ENCODE results near the gene ABAT.
A peak's percentile ranks its signal among the peaks of the same experiment; 100 is the strongest.
"Not testable (repeated sequence)": the region's sequence is repeated elsewhere in the genome, so short reads cannot be mapped to it uniquely, and the experiment has no call there.

The ABAT gene

DNA sequence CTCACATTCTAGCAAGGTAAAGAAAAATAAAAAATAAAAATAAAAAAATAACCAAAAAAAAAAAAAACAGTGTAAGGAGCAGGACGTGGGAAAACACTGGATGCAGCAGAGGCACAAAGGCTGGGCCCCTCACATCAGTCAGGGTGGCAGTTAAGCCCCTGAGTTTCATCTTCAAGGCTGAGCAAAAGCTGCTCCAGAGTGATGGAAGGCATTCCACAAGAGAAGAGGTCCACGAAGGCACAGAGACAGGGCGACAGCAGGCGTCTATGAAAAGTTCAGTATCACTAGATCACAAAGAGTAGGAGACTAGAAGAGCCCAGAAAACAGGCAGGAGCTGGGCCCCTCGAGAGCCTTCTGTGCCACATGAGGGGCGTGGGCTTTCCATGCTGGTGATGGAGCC, 111.0 kb downstream of the ABAT start:
- no peak for DNase-seq (ENCODE audit: low read depth in 3 of 3)

DNA sequence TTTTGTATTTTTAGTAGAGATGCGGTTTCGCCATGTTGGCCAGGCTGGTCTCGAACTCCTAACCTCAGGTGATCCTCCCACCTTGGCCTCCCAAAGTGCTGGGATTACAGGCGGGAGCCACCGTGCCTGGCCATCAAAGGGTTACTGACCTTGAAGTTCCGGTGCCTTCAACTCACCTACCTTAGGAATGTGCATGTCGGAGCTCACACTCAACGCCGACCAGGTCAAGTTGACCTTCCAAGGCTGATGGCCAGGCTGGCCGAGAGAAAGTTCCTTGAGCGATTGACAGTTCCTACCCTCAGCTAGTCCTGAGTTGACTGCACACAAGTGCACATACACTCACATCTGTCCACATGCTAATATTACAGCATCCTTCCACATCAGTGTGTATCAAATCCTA, 111.9 kb downstream of the ABAT start:
- not testable (repeated sequence) for DNase-seq (ENCODE audit: low read depth in 3 of 3)

DNA sequence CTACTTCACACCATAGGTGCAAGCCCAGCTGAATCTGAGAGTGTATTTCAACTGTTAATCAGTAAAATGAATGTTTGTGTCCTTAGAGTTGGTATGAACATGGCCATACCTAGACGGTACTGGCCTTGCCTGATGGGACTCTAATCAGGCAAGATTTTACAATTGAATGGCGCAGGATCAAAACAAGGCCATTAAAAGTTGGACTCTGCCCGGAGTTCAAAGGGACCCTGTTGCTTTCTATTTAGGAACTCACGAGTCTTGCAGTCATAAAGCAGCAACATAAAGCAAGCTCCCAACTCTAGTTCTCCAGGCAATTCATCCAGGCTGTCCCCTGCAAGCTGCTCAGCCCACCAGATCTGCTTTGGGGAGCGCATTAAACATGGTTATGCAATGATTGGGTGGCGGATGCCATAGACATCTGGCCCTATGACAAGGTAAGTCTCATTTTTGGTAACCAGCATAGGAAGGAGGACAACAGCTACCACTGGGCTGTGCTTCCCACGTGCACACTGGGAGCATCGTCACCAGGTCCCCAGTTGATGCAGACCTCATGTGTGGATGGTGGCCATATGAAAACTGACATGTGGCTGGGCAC, 114.3 kb downstream of the ABAT start:
- no peak for DNase-seq (ENCODE audit: low read depth in 3 of 3)

DNA sequence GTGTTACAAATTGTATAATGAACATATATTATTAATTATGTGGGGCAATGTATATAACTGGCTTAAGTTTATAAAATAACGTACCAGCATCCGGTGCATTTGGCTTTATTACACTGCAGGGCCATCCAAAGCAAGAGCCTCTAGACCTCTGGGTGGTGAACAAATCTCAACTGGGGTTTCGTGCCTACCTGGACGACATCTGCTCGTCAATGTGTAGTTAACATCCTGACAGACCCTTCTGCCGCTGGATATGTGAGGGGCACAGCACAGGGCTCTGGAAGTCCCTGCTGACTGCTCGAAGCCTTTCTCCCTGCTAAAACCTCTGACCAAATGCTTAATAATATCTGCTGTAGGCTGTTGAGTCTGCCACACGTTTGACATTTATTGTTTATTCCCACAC, 120.7 kb downstream of the ABAT start:
- DNase-seq (ENCODE audit: low read depth in 3 of 3) = no peak

DNA sequence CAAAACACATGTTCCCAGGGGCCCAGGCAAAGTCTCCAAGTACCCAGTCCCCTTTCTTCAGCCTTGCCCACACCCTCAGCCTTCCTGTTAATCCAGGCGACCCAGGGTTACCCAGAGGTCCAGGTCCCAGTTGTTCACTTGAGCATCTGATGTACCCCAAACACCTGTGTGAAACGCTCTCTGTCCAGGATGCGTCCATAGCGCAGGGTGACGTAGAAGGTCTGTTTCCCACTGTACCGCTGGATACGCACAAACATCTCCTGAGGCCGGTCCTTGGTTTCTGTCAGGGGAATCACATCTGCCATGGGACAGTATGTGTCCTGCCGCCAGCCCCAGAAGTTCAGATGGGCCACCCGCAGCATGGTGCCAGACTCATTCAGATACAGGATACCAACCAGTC, 121.4 kb downstream of the ABAT start:
- DNase-seq (ENCODE audit: low read depth in 3 of 3) = no peak

DNA sequence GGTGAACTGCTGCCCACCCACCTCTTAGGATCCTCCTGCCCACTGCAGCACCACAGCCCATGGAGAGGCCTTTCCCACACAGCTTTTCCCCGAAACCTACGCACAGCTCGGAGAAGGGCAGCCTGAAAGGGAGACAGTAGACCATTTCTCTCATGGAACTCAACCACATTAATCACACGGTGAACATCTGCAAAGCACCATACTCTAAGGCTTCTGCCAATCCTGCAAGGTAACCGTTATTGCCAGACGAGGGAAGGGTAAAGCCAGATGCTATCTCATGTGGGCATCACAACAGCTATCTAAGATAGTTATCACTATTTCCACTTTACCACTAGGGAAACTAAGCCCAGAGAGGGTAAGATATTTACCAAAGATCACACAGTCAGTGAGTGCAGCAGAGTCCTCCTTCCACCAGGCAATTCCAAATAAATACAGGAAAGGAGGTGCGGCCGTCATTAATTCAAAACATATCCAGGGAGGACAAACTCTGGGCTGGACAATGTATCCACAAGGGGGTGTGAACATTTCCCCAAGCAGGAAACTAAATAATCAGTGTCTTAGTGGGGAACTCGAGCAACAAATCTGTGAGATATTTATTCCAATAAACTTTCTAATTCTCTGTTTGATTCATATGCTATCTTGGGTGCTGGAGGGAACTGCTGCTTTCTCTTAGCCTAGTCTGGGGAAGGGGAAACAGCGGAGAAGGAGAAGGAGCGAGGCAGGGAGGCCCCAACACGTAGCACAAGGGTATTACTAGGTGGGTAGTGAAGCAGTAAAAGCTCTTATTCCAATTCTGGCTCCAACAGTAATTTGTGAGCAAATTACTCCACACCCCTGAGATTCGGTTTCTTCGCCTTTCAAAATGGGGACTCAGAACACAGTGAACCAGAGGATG, 122.3 kb downstream of the ABAT start:
- DNase-seq (ENCODE audit: low read depth in 3 of 3) = no peak

DNA sequence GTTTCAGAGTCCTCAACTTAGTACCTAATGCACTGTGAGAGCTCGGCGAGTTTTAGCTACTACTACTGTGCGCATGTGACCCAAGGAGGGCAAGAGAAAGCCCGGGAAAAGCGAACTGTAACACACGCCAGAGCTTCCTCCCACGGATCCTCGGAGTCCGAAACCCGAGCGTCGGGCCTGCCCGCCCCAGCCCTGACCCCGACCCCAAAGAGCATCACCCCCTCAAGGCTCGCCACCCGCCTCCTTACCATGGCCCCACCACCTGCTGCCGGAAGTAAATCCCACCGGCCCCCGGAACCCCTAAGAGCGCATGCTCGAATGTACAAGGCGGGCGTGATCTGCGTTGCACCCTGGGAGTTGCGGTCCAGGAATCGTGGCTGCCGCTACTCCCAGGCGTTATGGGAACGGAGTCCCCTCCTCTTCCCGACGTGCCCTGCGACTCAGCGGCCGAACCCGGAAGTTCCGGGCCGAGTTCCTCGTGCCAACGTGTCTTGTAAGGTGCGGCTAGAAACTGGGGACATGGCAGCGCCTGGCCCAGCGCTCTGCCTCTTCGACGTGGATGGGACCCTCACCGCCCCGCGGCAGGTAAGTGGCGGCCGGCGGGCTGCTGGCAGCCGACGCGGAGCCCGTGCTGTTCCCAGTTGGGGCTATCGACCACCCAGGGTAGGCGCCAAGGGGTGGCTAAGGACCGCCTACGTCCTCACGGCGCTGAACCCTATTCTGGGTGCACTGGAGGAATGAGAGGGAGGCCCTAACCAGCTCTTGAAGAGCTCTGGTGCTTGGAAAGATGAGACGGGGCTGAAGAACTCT, 123.2 kb downstream of the ABAT start, which contains the start of the genes PMM2 and TMEM186:
TSS of gene PMM2 (plus strand) at position 476 of the 810 bp plus-strand sequence. CDS start at position 520, 44 bp downstream.
TSS of gene TMEM186 (minus strand) at position 276 of the 810 bp plus-strand sequence. CDS start at position 251, 25 bp downstream.
- DNase-seq (ENCODE audit: low read depth in 3 of 3) = peak; percentile 89 to 93 (median 90)

DNA sequence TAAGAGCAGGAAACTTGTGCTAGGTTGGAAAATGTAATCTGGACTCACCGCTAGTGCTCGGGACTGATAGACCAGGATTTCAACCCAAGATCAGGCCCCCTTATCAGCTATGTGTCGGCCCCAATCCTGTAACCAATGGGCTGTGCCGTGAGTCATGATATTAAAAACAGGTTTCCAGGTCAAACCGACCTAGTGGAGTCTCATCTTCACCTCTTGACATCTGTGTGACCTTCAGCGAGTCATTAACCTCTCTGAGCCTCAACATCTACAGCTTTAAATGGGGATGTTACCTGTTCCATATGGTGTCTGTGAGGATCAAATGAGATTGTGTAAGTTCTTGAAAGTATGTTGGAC, 123.7 kb downstream of the ABAT start:
- peak in 1 of 3 donors; percentile 10 for DNase-seq (ENCODE audit: low read depth in 3 of 3)

DNA sequence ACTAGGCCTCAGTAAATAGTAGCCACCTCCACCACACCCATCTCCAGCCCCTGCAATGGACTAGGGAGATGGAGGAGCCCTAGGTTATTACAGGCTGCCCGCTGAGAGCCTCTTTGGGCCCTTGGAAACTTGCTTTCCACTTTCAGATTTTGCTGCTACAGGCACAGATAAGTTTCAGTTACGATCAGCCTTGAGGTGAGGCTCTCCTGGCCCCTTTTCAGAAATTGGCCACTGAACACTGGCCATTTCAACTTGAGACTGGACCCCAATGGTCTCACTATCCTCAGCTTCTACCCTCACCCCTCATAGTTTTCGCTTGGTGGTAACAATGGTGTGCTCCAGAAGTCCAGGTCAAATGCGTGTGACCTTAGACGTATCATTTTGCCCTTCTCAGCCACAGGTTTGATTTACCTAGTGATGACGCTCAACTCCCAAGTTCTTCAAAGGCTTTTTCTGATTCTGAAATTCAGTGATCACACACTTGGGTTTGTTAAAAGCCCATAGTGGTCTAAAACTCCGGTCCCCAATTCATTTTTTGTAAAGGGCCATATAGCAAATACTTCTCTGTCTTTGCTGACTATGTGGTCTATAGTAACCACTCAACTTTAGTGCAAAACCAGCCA, 124.2 kb downstream of the ABAT start:
- DNase-seq (ENCODE audit: low read depth in 3 of 3) = no peak

DNA sequence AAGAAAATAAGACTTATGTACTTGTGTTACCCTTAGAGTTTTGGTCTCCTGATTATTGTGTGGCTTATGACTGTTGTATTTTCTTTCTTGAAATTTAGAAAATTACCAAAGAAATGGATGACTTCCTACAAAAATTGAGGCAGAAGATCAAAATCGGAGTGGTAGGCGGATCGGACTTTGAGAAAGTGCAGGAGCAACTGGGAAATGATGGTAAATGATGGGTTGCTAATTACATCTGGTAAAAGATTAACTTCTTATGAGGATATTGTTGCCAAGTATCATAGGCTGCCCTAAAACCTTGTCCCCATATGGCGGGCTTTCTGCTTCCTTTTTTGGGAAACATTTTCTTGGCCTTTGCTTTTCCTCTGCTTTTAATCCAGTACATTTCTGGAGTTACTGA, 127.3 kb downstream of the ABAT start:
- no peak for DNase-seq (ENCODE audit: low read depth in 3 of 3)

DNA sequence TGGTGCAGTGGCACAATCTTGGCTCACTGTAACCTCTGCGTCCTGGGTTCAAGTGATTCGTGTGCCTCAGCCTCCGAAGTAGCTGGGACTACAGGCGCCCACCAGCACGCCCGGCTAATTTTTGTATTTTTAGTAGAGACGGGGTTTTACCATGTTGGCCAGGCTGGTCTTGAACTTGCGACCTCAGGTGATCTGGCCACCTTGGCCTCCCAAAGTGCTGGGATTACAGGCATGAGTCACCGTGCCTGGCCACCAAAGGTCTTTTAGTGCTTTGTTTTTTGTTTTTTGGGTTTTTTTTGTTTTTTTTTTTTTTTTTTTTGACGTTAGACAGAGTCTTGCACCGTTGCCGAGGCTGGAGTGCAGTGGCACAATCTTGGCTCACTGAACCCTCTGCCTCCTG, 129.3 kb downstream of the ABAT start:
- not testable (repeated sequence) for DNase-seq (ENCODE audit: low read depth in 3 of 3)

DNA sequence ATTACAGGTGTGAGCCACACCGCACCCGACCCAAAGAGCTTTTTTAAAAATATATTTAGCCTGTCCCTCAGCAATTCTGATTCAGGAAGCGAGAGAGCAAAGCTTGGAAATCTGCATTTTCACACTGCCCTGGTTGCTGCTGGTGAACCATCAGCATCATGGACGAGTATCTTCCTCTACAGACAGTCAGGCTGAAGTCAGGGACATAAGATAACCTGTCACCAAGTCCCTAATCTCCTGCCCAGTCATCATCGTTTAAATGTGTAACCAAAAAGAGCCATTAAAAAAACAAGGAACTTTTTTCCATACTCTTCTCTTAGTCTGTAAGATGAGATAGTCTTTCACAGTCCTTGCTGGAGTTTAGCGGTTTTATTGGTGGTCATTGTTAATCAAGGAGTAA, 129.9 kb downstream of the ABAT start:
- DNase-seq (ENCODE audit: low read depth in 3 of 3) = no peak

DNA sequence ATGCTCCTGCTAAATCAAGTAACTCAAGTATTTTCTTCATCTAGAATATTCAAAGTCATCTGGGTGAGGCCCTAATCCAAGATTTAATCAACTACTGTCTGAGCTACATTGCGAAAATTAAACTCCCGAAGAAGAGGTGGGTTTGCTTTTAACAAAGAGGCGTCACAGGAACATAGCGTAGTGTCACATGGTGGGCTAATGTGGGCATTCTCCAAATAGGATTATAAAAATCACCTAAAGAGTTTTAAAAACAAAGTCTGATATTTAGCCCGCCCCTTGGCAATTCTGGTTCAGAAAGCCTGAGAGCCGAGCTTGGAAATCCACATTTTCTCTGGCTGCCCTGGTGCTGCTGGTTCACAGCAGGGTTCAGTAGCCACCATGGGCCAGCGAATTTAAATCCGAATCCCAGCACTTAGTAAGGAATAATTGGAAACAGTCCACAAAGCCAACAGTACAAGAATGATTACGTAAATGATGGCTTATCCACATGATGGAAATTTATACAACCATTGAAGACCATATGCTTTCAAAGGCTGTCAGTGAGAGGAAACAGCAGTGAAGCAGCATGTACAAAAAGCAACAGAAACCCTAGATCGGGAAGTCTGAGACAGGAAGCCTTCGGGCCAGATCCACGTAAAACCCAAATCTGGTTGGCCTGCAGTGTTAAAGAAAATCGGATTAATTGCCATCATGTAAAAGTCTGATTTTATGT, 132.0 kb downstream of the ABAT start:
- no peak for DNase-seq (ENCODE audit: low read depth in 3 of 3)

DNA sequence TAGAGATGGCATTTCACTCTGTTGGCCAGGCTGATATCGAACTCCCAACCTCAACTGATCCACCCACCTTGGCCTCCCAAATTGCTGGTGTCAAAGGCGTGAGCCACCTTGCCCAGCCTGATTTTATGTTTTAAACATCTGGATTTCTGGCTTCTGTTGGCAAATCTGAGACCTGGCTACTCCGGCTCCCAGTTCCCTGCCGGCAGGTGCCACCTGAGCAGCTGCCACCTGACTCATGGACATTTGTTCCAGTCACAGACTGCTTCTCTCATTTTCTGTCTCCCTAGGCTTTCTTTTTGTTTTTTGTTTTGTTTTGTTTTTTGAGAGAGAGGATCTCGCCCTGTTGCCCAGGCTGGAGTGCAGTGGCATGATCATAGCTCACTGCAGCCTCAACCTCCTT, 132.8 kb downstream of the ABAT start:
- DNase-seq (ENCODE audit: low read depth in 3 of 3) = no peak

DNA sequence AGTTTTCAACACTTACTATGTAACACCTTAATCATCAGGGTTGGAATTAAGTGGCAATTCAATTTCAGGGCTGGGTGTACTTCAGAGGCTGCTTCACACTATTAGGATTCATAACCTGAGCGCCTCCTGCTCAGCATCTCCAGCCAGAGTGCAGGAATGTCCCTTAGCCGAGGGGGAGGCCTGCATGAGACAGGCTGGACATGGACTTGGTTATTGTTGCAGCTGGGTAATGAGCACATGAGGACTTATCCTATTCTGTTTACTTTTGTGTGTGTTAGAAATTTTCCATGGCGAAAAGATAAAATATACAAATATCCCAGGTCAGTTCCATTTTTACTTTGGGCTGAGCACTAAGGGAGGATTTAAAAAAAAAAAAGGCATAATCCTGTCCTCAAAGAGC, 133.6 kb downstream of the ABAT start:
- DNase-seq (ENCODE audit: low read depth in 3 of 3) = no peak

DNA sequence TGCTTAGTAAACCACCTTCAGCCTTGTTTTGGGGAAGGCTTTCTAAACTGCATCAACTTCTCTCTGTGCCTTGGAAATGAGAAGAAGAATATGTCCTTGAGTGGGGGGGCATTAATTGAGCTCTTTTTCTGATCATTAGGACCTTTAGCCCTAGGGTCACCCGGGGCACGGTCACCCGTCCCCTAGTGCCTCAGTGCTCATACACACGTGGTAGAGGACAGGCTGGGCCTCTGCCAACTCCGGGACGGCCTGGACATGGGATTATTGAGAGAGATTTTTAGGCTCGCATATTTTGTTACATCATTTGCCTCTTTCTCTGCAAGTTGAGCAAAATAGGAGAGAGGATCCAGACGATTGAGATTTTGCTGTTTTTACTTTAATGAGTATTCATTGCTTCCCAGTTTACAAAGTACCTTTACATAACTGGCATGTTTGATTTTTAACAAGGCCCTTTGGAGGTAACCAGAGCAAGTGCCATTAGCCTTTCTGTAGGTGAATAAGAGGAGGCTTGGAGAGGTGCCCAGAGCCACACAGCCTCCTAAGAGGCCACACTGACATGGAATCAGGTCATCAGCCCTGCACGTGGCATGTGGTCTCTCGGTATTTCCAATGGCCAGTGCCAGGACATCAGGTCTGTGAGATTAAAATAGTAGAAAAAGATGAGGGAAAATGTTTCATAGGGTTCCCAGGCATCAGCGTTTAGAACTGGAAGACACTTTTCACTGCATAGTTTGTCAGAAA, 134.4 kb downstream of the ABAT start:
- DNase-seq (ENCODE audit: low read depth in 3 of 3) = no peak

DNA sequence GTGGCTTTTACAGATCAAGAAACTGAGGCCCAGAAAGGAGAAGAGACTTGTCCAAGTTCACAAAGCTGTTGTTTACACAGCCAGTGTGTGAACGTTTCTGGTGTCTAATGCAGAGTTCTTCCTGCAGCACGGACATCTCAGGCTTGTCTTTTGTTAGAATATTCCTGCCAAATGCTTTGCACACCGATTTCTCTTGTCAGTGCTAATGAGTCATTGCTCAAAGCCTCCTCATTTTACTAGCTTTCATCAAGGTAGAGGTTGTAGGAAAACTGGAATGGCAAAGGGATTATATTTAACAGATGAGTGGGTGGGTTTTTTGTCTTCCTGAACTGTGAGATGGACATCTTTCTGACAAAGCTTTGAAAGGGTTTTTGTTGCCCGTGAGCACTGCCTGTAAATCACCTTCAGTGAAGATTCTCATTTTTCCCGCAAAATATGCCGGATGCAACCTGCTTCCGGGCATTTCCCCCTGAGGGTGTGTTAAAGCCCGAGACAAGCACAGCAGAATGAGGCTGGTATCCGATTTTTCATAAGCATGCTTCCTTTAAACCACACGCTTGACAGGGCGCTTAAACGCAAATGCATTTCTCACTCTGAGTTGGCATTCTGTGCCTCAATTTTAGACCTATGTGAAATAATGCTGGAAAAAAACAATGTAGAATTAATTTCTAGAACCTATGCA, 137.9 kb downstream of the ABAT start:
- no peak for DNase-seq (ENCODE audit: low read depth in 3 of 3)

DNA sequence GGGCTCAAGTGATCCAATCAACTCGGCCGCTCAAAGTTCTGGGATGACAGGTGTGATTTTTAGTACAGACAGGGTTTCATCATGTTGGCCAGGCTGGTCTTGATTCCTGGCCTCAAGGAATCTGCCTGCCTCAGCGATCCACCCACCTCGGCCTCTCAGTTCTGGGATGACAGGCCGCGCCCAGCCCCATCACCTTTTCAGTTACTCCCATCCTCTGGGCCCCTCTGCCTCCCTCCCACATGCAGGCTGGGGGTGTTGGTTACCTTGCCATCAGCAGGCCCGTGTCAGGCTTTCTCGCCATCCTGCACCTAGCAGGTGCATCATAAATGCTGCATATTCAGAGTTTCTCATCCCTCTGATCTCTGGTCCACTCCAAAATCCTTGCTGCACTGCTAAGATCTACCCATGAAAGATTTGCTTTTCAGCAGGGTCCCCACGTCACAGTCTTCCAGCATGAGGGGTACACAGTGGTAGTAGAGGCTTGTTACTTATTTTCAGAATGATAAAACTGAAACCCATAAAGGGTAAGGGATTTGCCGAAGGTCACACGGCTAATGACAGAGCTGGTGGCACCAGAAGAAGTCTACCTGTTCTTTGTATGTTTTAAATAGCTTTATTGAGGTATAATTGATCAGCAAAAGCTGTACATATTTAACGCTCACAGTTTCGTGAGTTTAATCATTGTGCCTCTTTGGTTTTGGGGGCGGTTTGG, 139.8 kb downstream of the ABAT start:
- no peak for DNase-seq (ENCODE audit: low read depth in 3 of 3)

DNA sequence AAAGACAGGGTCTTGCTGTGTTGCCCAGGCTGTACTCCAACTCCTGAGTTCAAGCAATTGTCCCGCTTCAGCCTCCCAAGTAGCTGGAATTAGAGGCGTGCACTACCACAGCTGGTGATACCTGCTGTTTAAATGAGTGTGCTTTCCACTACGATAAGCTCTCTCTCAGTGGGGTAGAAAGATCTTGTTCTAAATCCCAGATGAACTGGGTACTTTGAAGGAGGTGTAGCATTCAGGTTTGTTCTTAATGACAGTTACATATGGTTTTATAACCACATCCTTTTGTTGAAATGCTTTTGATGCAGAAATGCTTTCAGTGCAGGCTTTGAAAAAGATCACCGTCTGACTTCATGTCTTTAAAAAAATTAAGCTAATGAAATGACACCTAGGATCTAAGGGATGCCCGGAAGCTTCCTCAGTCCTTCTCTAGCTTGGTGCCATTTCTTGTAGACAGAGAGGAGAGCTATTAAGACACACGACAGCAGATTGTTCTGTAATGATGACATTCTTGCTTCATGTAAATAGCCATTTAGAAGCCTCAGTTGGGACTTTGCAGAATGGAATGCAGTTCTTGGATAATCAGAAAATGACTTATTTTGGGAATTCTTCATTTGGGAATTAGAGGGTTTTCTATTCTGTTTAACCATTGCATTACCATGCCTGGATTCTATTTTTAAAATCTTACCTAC, 142.7 kb downstream of the ABAT start:
- no peak for DNase-seq (ENCODE audit: low read depth in 3 of 3)

All from stimulated activated CD4-positive, alpha-beta T cell treated with anti-CD3 and anti-CD28 coated beads, TNF-alpha, amount 100 ng/mL, for 48 hours (primary cell).